ENCODE measurements around the gene IGIP.

Gene IGIP

GRCh38 chr5:140114341-140115185 is 11.2 kb upstream of the IGIP start:
- DNase-seq (ENCODE audit: low read depth) = no peak
- TF ChIP-seq, protein P1, sequence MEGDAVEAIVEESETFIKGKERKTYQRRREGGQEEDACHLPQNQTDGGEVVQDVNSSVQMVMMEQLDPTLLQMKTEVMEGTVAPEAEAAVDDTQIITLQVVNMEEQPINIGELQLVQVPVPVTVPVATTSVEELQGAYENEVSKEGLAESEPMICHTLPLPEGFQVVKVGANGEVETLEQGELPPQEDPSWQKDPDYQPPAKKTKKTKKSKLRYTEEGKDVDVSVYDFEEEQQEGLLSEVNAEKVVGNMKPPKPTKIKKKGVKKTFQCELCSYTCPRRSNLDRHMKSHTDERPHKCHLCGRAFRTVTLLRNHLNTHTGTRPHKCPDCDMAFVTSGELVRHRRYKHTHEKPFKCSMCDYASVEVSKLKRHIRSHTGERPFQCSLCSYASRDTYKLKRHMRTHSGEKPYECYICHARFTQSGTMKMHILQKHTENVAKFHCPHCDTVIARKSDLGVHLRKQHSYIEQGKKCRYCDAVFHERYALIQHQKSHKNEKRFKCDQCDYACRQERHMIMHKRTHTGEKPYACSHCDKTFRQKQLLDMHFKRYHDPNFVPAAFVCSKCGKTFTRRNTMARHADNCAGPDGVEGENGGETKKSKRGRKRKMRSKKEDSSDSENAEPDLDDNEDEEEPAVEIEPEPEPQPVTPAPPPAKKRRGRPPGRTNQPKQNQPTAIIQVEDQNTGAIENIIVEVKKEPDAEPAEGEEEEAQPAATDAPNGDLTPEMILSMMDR (IDR thresholded peaks at IDR 0.05; ENCODE audit: control insufficient read depth, extremely low read depth, insufficient read depth) = no peak
- H3K4me3 ChIP-seq (ENCODE audit: low read depth, low read length) = peak overlapping the region; percentile 61

DNA sequence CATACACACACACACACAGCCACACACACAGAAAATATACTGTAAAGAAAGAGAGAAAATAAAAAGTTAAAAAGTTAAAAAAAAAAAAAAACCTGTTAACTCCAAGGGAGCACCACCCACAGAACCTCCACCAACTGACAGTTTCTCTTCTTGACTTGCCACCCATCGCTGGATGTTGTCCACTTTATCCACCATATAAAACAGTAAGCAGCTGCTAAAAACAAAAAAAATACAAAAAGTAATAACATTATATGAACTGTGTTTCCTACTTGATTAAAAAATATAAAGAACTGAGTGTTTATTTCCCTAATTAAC is 10.6 kb upstream of the IGIP start:
- TF ChIP-seq, protein P1 (IDR thresholded peaks at IDR 0.05; ENCODE audit: control insufficient read depth, extremely low read depth, insufficient read depth) = no peak
- no peak for DNase-seq (ENCODE audit: low read depth)
- H3K4me3 ChIP-seq (ENCODE audit: low read depth, low read length) = peak overlapping the region; percentile 61

DNA sequence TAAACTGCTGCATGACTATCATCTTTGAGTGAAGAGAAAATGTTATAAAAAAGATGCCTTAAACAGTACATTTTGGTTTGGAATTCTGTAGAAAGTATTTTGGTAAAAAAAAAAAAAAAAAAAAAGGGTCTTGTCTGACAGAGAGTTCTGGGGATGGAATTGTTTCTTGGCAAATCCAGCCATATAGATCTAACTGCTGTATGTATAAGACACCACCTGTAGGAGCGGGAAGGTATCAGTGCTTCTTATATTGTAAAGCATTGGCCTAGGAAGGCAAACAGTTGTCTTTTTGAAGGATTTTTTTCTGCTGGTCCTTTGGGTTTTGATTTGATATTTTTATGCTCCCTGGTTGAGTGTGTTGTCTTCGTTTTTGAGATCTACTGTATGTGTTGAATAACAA is 9.0 kb upstream of the IGIP start:
- no peak for DNase-seq (ENCODE audit: low read depth)
- peak overlapping the region; percentile 61 for H3K4me3 ChIP-seq (ENCODE audit: low read depth, low read length)

GRCh38 chr5:140117523-140117922 is 8.2 kb upstream of the IGIP start:
- peak overlapping the region; percentile 12; the same call in 1 of the 2 replicates for H3K4me3 ChIP-seq (ENCODE audit: low read depth, low read length)
- no peak for DNase-seq (ENCODE audit: low read depth)
- TF ChIP-seq, protein P1 (IDR thresholded peaks at IDR 0.05; ENCODE audit: control insufficient read depth, extremely low read depth, insufficient read depth) = no peak

More for the DNA sequence above, 9.0 kb upstream of the IGIP start:
- TF ChIP-seq, protein P1 (IDR thresholded peaks at IDR 0.05; ENCODE audit: control insufficient read depth, extremely low read depth, insufficient read depth) = 0 out of 2 replicates have a peak, but pooled peaks have one; percentile 7

- no peak for DNase-seq (ENCODE audit: low read depth)
- TF ChIP-seq, protein P1 (IDR thresholded peaks at IDR 0.05; ENCODE audit: control insufficient read depth, extremely low read depth, insufficient read depth) = peak; percentile 41
These were observed 7.3 kb upstream of the IGIP start for GRCh38 chr5:140118302-140118936.

GRCh38 chr5:140126315-140127012 is 727 bp downstream of the IGIP start:
- peak; percentile 95 for DNase-seq (ENCODE audit: low read depth)
- TF ChIP-seq, protein P1 (IDR thresholded peaks at IDR 0.05; ENCODE audit: control insufficient read depth, extremely low read depth, insufficient read depth) = no peak
- no peak overlapping the region; the same call in 1 of the 2 replicates for H3K4me3 ChIP-seq (ENCODE audit: low read depth, low read length)

More at GRCh38 chr5:140118302-140118936, 7.3 kb upstream of the IGIP start:
- H3K4me3 ChIP-seq (ENCODE audit: low read depth, low read length) = peak overlapping the region; percentile 29
